Subcutaneous adipose tissue (tissue), 4 donors: ENCODE measurements around the gene LRRK2. TPM values are rescaled to one million over a fixed set of nuclear protein-coding genes. Genes with fewer than 3 reads are reported as not detected.

ENCODE experiments used
- CTCF ChIP-seq: fragments of 450-650 bp; IDR thresholded peaks from one replicate; pipeline ENCODE4 v1.5.1; 2016; ENCODE audit warnings: low read depth, mild to moderate bottlenecking, control low read depth, antibody characterized with exemption, moderate library complexity
- total RNA-seq, 4 donors: library from RNA; depleted of rRNA; stranded (reverse); fragments of >200 nt; gene quantifications; one replicate each; pipeline ENCODE4 v1.1.0, GENCODE V29; 2016

The LRRK2 gene
- total RNA-seq, 4 donors from 2014 or later = 17.7 to 57.3 (median 31.0) TPM

GRCh38 chr12:40330180-40330579 is 105.4 kb downstream of the LRRK2 start:
- TF ChIP-seq CTCF = no peak

- TF ChIP-seq CTCF = no peak
These were observed 107.1 kb downstream of the LRRK2 start for GRCh38 chr12:40331886-40332285.

GRCh38 chr12:40335991-40336390 is 111.2 kb downstream of the LRRK2 start:
- no peak for TF ChIP-seq CTCF

GRCh38 chr12:40336573-40337199 is 111.9 kb downstream of the LRRK2 start:
- no peak for TF ChIP-seq CTCF

GRCh38 chr12:40338071-40338470 is 113.3 kb downstream of the LRRK2 start:
- no peak for TF ChIP-seq CTCF

- TF ChIP-seq CTCF = no peak
These were observed 113.8 kb downstream of the LRRK2 start for GRCh38 chr12:40338621-40339020.

GRCh38 chr12:40342010-40342409 is 117.2 kb downstream of the LRRK2 start:
- no peak for TF ChIP-seq CTCF
